A172 (cell line): ENCODE results near the gene FIBP. TPM values are rescaled to one million over a fixed set of nuclear protein-coding genes. Genes with fewer than 3 reads are reported as not detected.
"Not testable (repeated sequence)": the region's sequence is repeated elsewhere in the genome, so short reads cannot be mapped to it uniquely, and the experiment has no call there.

Experiments
- DNase-seq: peaks from one replicate; pipeline ENCODE4 v3.0.0-alpha.2; 2015; ENCODE audit warnings: low spot score
- total RNA-seq: library from RNA; depleted of rRNA; stranded (reverse); fragments of >200 nt; shearing (Covaris generic); gene quantifications from 2 replicates; pipeline ENCODE4 v1.2.3, GENCODE V29; 2014

FIBP gene
- total RNA-seq, 1 experiment from 2014 or later, result 171 TPM

GRCh38 chr11:65915101-65915820 is 27.0 kb upstream of the FIBP start:
- no peak for DNase-seq

- peak; percentile 93 for DNase-seq
Observed at GRCh38 chr11:65912845-65913244, 24.6 kb upstream of the FIBP start.

- DNase-seq, result peak; percentile 97
Observed at GRCh38 chr11:65911682-65912568, 23.7 kb upstream of the FIBP start.

GRCh38 chr11:65907878-65908277 is 19.6 kb upstream of the FIBP start:
- DNase-seq, result no peak

GRCh38 chr11:65906602-65907001 is 18.3 kb upstream of the FIBP start:
- DNase-seq, result no peak

GRCh38 chr11:65903715-65904114 is 15.4 kb upstream of the FIBP start:
- no peak for DNase-seq

- DNase-seq, result peak; percentile 97
Observed at GRCh38 chr11:65903068-65903481, 14.8 kb upstream of the FIBP start.

- DNase-seq, result no peak
Observed at GRCh38 chr11:65900899-65901180, 12.6 kb upstream of the FIBP start.

GRCh38 chr11:65900125-65900898 is 12.0 kb upstream of the FIBP start, which contains the start of gene FOSL1:
TSS of gene FOSL1 (minus strand) at chr11:65900388. CDS start at chr11:65900339, 49 bp downstream.
- peak; percentile 91 for DNase-seq

GRCh38 chr11:65899356-65900124 is 11.3 kb upstream of the FIBP start:
- no peak for DNase-seq

GRCh38 chr11:65898656-65899355 is 10.5 kb upstream of the FIBP start:
- DNase-seq, result no peak

GRCh38 chr11:65897020-65897471 is 8.8 kb upstream of the FIBP start:
- DNase-seq, result no peak

GRCh38 chr11:65896034-65896999 is 8.0 kb upstream of the FIBP start:
- no peak for DNase-seq

GRCh38 chr11:65895482-65895981 is 7.3 kb upstream of the FIBP start:
- no peak for DNase-seq

GRCh38 chr11:65894034-65894591 is 5.8 kb upstream of the FIBP start:
- no peak for DNase-seq

- no peak for DNase-seq
Observed at GRCh38 chr11:65892661-65893317, 4.5 kb upstream of the FIBP start.

GRCh38 chr11:65892137-65892540 is 3.9 kb upstream of the FIBP start:
- DNase-seq, result not testable (repeated sequence)
